HepG2 (cell line): ENCODE measurements around the gene BLOC1S2. TPM values are rescaled to one million over a fixed set of nuclear protein-coding genes. Genes with fewer than 3 reads are reported as not detected.

Experiments used
- ADNP ChIP-seq: sonication (generic); formaldehyde crosslinking; IDR thresholded peaks from 2 replicates; pipeline ENCODE4 v1.4.0; 2020; ENCODE audit warnings: missing genetic modification reagents
- AGO1 ChIP-seq: fragments of 200-400 bp; formaldehyde crosslinking; IDR thresholded peaks from 2 replicates; pipeline ENCODE4 v1.6.1; 2017; ENCODE audit warnings: mild to moderate bottlenecking, low read depth, low read length, moderate library complexity; ENCODE audit not compliant: poor library complexity, severe bottlenecking
- BRD4 ChIP-seq: sonication (generic); formaldehyde crosslinking; IDR thresholded peaks from 2 replicates; pipeline ENCODE4 v1.4.0; 2020; ENCODE audit warnings: missing genetic modification reagents
- GZF1 ChIP-seq: sonication (generic); formaldehyde crosslinking; IDR thresholded peaks from 2 replicates; pipeline ENCODE4 v1.5.1; 2020; ENCODE audit warnings: mild to moderate bottlenecking, missing genetic modification reagents
- ISL2 ChIP-seq: sonication (generic); formaldehyde crosslinking; IDR thresholded peaks from 2 replicates; pipeline ENCODE4 v1.5.0; 2020; ENCODE audit warnings: missing genetic modification reagents
- MEF2D ChIP-seq: sonication (generic); formaldehyde crosslinking; IDR thresholded peaks from 2 replicates; pipeline ENCODE4 v1.5.1; 2020; ENCODE audit warnings: mild to moderate bottlenecking, missing genetic modification reagents
- MLLT10 ChIP-seq: sonication (generic); formaldehyde crosslinking; IDR thresholded peaks from 2 replicates; pipeline ENCODE4 v1.4.0; 2020; ENCODE audit warnings: missing genetic modification reagents
- PITX1 ChIP-seq: sonication (generic); formaldehyde crosslinking; IDR thresholded peaks from 2 replicates; pipeline ENCODE4 v1.5.1; 2020; ENCODE audit warnings: mild to moderate bottlenecking, missing genetic modification reagents
- PRPF4 ChIP-seq: fragments of 200-400 bp; formaldehyde crosslinking; IDR thresholded peaks from 2 replicates; pipeline ENCODE4 v1.6.1; 2016; ENCODE audit warnings: low read length, low read depth; ENCODE audit not compliant: poor library complexity, severe bottlenecking
- PTBP1 ChIP-seq: fragments of 200-400 bp; formaldehyde crosslinking; IDR thresholded peaks from 2 replicates; pipeline ENCODE4 v1.6.1; 2018; ENCODE audit warnings: low read length, low read depth; ENCODE audit not compliant: poor library complexity, severe bottlenecking
- RBFOX2 ChIP-seq: fragments of 200-400 bp; formaldehyde crosslinking; IDR thresholded peaks from 2 replicates; pipeline ENCODE4 v1.6.1; 2017; ENCODE audit warnings: low read depth, mild to moderate bottlenecking, low read length
- RORA ChIP-seq: sonication (generic); formaldehyde crosslinking; IDR thresholded peaks from 2 replicates; pipeline ENCODE4 v1.5.0; 2020; ENCODE audit warnings: mild to moderate bottlenecking, missing genetic modification reagents, moderate library complexity
- RXRA ChIP-seq: sonication (generic); formaldehyde crosslinking; IDR thresholded peaks from 2 replicates; pipeline ENCODE4 v1.5.1; 2020; ENCODE audit warnings: missing genetic modification reagents
- THAP8 ChIP-seq: sonication (generic); formaldehyde crosslinking; IDR thresholded peaks from 2 replicates; pipeline ENCODE4 v1.5.1; 2020; ENCODE audit warnings: missing genetic modification reagents, mild to moderate bottlenecking, borderline replicate concordance
- XBP1 ChIP-seq: sonication (generic); formaldehyde crosslinking; IDR thresholded peaks from 2 replicates; pipeline ENCODE4 v1.5.0; 2020; ENCODE audit warnings: missing genetic modification reagents
- XRCC5 ChIP-seq: fragments of 200-400 bp; formaldehyde crosslinking; optimal IDR thresholded peaks from 2 replicates; pipeline ENCODE3; 2017; ENCODE audit warnings: mild to moderate bottlenecking, low read length
- ZKSCAN5 ChIP-seq: sonication (generic); formaldehyde crosslinking; IDR thresholded peaks from 2 replicates; pipeline ENCODE4 v1.5.1; 2020; ENCODE audit warnings: mild to moderate bottlenecking, missing genetic modification reagents
- ZNF160 ChIP-seq: sonication (generic); formaldehyde crosslinking; IDR thresholded peaks from 2 replicates; pipeline ENCODE4 v1.8.0; 2022; ENCODE audit warnings: mild to moderate bottlenecking, inconsistent platforms, missing genetic modification reagents
- ZNF530 ChIP-seq: sonication (generic); formaldehyde crosslinking; IDR thresholded peaks from 2 replicates; pipeline ENCODE4 v1.5.0; 2020; ENCODE audit warnings: low read depth, mild to moderate bottlenecking, missing genetic modification reagents
- ZNF576 ChIP-seq: sonication (generic); formaldehyde crosslinking; IDR thresholded peaks from 2 replicates; pipeline ENCODE4 v1.4.0; 2020; ENCODE audit warnings: mild to moderate bottlenecking, missing genetic modification reagents
- ZNF605 ChIP-seq: sonication (generic); formaldehyde crosslinking; IDR thresholded peaks from 2 replicates; pipeline ENCODE4 v1.8.0; 2022; ENCODE audit warnings: mild to moderate bottlenecking, missing genetic modification reagents
- ZNF619 ChIP-seq: sonication (generic); formaldehyde crosslinking; IDR thresholded peaks from 2 replicates; pipeline ENCODE4 v1.4.0; 2020; ENCODE audit warnings: mild to moderate bottlenecking, missing genetic modification reagents
- ZNF776 ChIP-seq: sonication (generic); formaldehyde crosslinking; IDR thresholded peaks from 2 replicates; pipeline ENCODE4 v1.4.0; 2020; ENCODE audit warnings: mild to moderate bottlenecking, missing genetic modification reagents
- ZNF780A ChIP-seq: sonication (generic); formaldehyde crosslinking; IDR thresholded peaks from 2 replicates; pipeline ENCODE4 v1.8.0; 2022; ENCODE audit warnings: mild to moderate bottlenecking, missing genetic modification reagents, moderate library complexity
- polyA plus RNA-seq, 8 experiments: library from polyadenylated mRNA; depleted of rRNA in 3 of 8; stranded (reverse) in 7 of 8; unstranded in 1 of 8; fragments of >200 nt; fragmentation: Illumina TruSeq in 4 of 8; extraction: Trizol in 4 of 8; gene quantifications; 2 replicates each; pipeline versions ENCODE4 v1.2.1 to v1.2.3, GENCODE V29; 2011 to 2016; ENCODE audit warnings: low read depth in 4 of 8, missing spikeins in 1 of 8, mixed read lengths in 1 of 8; ENCODE audit not compliant: insufficient read depth in 1 of 8
- total RNA-seq, 5 experiments: library from RNA; depleted of rRNA; stranded (reverse); fragments of >200 nt; fragmentation: Illumina TruSeq; extraction: Trizol; gene quantifications; 2 replicates each; pipeline ENCODE4 v1.2.3, GENCODE V29; 2016; ENCODE audit warnings: low read depth in 1 of 5
- TF ChIP-seq, protein P1 (sequence below): sonication (generic); formaldehyde crosslinking; IDR thresholded peaks from 2 replicates; pipeline ENCODE4 v1.4.0; 2020; ENCODE audit warnings: missing genetic modification reagents
- TF ChIP-seq, protein P2 (sequence below): sonication (generic); formaldehyde crosslinking; conservative IDR thresholded peaks from 2 replicates; pipeline ENCODE4 v1.8.0; 2022; ENCODE audit warnings: mild to moderate bottlenecking, moderate library complexity, missing genetic modification reagents

BLOC1S2 gene
- total and polyA plus RNA-seq, 2 of the 13 experiments (the other 11 are each of a cell fraction or from before 2014, with no cell fraction given), result 22.3 to 64.4 TPM

DNA sequence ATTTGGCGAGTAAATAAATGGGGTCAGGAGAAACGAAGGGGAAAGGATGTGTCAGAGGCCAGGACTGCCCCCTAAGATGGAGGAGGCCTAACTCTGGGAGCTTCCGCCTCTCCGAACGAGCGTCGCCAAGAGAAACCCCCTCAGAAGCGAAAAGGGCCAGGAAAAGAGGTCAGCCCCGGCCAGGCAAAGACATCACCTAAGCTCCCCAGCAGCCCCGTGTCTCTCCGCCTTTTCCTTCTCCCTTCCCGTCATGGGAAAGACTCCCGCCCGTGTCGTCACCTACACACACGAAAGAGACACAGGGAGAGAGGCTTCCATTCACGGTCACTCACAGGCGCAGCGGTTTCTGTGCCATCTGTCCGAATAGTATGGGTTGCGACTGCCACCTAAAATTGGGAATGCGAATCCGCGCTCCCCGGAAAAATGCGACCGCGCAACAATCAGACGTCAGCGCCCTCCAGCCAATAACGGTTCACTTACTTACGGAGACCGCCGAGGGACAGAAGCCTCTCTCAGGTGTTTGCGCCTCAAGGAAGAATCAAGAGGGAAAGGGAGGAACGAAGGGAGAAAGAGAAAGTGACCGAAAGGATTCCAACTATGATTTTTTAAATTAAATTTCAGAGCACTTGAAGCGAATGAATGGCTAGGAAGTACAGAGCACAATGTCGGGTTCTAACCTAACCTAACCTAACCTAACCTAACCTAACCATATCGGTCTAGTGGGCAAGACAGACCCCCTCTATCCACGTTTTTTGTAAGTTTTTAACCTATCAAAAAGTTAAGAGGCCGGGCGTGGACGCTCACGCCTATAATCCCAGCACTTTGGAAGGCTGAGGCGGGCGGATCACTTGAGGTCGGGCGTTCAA, 19.0 kb downstream of the BLOC1S2 start, which contains the start of gene CWF19L1 (continued):
- TF ChIP-seq, protein P1, sequence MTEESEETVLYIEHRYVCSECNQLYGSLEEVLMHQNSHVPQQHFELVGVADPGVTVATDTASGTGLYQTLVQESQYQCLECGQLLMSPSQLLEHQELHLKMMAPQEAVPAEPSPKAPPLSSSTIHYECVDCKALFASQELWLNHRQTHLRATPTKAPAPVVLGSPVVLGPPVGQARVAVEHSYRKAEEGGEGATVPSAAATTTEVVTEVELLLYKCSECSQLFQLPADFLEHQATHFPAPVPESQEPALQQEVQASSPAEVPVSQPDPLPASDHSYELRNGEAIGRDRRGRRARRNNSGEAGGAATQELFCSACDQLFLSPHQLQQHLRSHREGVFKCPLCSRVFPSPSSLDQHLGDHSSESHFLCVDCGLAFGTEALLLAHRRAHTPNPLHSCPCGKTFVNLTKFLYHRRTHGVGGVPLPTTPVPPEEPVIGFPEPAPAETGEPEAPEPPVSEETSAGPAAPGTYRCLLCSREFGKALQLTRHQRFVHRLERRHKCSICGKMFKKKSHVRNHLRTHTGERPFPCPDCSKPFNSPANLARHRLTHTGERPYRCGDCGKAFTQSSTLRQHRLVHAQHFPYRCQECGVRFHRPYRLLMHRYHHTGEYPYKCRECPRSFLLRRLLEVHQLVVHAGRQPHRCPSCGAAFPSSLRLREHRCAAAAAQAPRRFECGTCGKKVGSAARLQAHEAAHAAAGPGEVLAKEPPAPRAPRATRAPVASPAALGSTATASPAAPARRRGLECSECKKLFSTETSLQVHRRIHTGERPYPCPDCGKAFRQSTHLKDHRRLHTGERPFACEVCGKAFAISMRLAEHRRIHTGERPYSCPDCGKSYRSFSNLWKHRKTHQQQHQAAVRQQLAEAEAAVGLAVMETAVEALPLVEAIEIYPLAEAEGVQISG (CRISPR knock-in tag), result peak; percentile 87
- TF ChIP-seq PRPF4 (no peak), GZF1 (no peak), ADNP (CRISPR knock-in tag) (no peak), ZNF605 (CRISPR knock-in tag) (peak; percentile 42; the same call in 1 of the 2 replicates), MEF2D (0 out of 2 replicates have a peak, but pooled peaks have one; percentile 20), ZKSCAN5 (no peak), RORA (CRISPR knock-in tag) (no peak), BRD4 (CRISPR knock-in tag) (no peak), AGO1 (no peak), PITX1 (CRISPR knock-in tag) (no peak; the same call in 1 of the 2 replicates), ZNF160 (CRISPR knock-in tag) (peak; percentile 44; the same call in 1 of the 2 replicates), MLLT10 (CRISPR knock-in tag) (no peak), RXRA (CRISPR knock-in tag) (peak; percentile 58; the same call in 1 of the 2 replicates), PTBP1 (no peak), RBFOX2 (no peak), XBP1 (CRISPR knock-in tag) (no peak), THAP8 (CRISPR knock-in tag) (no peak), ISL2 (CRISPR knock-in tag) (peak; percentile 59; the same call in 1 of the 2 replicates), ZNF576 (CRISPR knock-in tag) (no peak), ZNF619 (CRISPR knock-in tag) (peak; percentile 65; the same call in 1 of the 2 replicates), ZNF776 (CRISPR knock-in tag) (no peak), ZNF530 (CRISPR knock-in tag) (no peak), XRCC5 (no peak), ZNF780A (CRISPR knock-in tag) (no peak; the same call in 1 of the 2 replicates)
- TF ChIP-seq, protein P2, sequence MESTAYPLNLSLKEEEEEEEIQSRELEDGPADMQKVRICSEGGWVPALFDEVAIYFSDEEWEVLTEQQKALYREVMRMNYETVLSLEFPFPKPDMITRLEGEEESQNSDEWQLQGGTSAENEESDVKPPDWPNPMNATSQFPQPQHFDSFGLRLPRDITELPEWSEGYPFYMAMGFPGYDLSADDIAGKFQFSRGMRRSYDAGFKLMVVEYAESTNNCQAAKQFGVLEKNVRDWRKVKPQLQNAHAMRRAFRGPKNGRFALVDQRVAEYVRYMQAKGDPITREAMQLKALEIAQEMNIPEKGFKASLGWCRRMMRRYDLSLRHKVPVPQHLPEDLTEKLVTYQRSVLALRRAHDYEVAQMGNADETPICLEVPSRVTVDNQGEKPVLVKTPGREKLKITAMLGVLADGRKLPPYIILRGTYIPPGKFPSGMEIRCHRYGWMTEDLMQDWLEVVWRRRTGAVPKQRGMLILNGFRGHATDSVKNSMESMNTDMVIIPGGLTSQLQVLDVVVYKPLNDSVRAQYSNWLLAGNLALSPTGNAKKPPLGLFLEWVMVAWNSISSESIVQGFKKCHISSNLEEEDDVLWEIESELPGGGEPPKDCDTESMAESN (CRISPR knock-in tag), result no peak; the same call in 1 of the 2 replicates
